Stimulated activated CD4-positive, alpha-beta T cell treated with anti-CD3 and anti-CD28 coated beads, Interleukin-4, amount 100 ng/mL, for 1 hour (primary cell): ENCODE measurements around the gene CNOT9.
"Not testable (repeated sequence)": the region's sequence is repeated elsewhere in the genome, so short reads cannot be mapped to it uniquely, and the experiment has no call there.

Source experiments
- DNase-seq: peaks from one replicate; pipeline ENCODE4 v3.0.0-alpha.2; 2020

The CNOT9 gene

GRCh38 chr2:218568190-218569037 is at the start of gene CNOT9, which contains the start of gene USP37:
TSS of gene CNOT9 (plus strand) at chr2:218568839. CDS start at chr2:218568955, 116 bp downstream.
TSS of gene USP37 (minus strand) at chr2:218568351. CDS start at chr2:218558653, 9,698 bp downstream.
- peak; percentile 100 for DNase-seq

- DNase-seq, result no peak
Observed at GRCh38 chr2:218518876-218519275, 49.8 kb upstream of the CNOT9 start.

- DNase-seq, result no peak
Observed at GRCh38 chr2:218523651-218524050, 45.0 kb upstream of the CNOT9 start.

- not testable (repeated sequence) for DNase-seq
Observed at GRCh38 chr2:218528409-218528808, 40.2 kb upstream of the CNOT9 start.

GRCh38 chr2:218529990-218530389 is 38.6 kb upstream of the CNOT9 start:
- no peak for DNase-seq

- no peak for DNase-seq
Observed at GRCh38 chr2:218536804-218537494, 31.7 kb upstream of the CNOT9 start.

- DNase-seq, result no peak
Observed at GRCh38 chr2:218540015-218540414, 28.6 kb upstream of the CNOT9 start.

- DNase-seq, result no peak
Observed at GRCh38 chr2:218546012-218546411, 22.6 kb upstream of the CNOT9 start.

GRCh38 chr2:218547511-218547910 is 21.1 kb upstream of the CNOT9 start:
- no peak for DNase-seq

- DNase-seq, result no peak
Observed at GRCh38 chr2:218547978-218548377, 20.7 kb upstream of the CNOT9 start.

GRCh38 chr2:218554225-218554624 is 14.4 kb upstream of the CNOT9 start:
- DNase-seq, result not testable (repeated sequence)

GRCh38 chr2:218555527-218555926 is 13.1 kb upstream of the CNOT9 start:
- DNase-seq, result no peak

- no peak for DNase-seq
Observed at GRCh38 chr2:218557941-218558340, 10.7 kb upstream of the CNOT9 start.

GRCh38 chr2:218558986-218559385 is 9.7 kb upstream of the CNOT9 start:
- no peak for DNase-seq

- DNase-seq, result no peak
Observed at GRCh38 chr2:218564056-218564455, 4.6 kb upstream of the CNOT9 start.

- DNase-seq, result no peak
Observed at GRCh38 chr2:218566296-218566695, 2.3 kb upstream of the CNOT9 start.

GRCh38 chr2:218567797-218568189 is 846 bp upstream of the CNOT9 start:
- DNase-seq, result peak; percentile 74

- DNase-seq, result peak; percentile 56
Observed at GRCh38 chr2:218569038-218569431, 396 bp downstream of the CNOT9 start.

GRCh38 chr2:218569661-218570500 is 1.2 kb downstream of the CNOT9 start:
- DNase-seq, result no peak

GRCh38 chr2:218570850-218571249 is 2.2 kb downstream of the CNOT9 start:
- no peak for DNase-seq

GRCh38 chr2:218576854-218577253 is 8.2 kb downstream of the CNOT9 start:
- DNase-seq, result no peak

- no peak for DNase-seq
Observed at GRCh38 chr2:218577482-218578220, 9.0 kb downstream of the CNOT9 start.
